Cardiac fibroblast (primary cell): ENCODE results near the gene DUOXA1.

Source experiments
- DNase-seq, 2 donors: peaks; one replicate each; pipeline versions ENCODE4 v3.0.0 to v3.0.0-alpha.2; 2010; ENCODE audit warnings: low read depth in 2 of 2
- H3K4me3 ChIP-seq, 2 donors: replicated peaks in 1 of 2; 1 replicate in 1 of 2; 2 replicates in 1 of 2; pipeline ENCODE4 v1.5.1; 2011; ENCODE audit warnings: low read depth in 2 of 2, low read length in 2 of 2, mild to moderate bottlenecking in 2 of 2, moderate library complexity in 1 of 2
- TF ChIP-seq, protein P1 (sequence below): IDR thresholded peaks from one replicate; pipeline ENCODE4 v1.5.1; 2011; ENCODE audit warnings: low read depth, mild to moderate bottlenecking, low read length, inconsistent platforms

Gene DUOXA1

DNA sequence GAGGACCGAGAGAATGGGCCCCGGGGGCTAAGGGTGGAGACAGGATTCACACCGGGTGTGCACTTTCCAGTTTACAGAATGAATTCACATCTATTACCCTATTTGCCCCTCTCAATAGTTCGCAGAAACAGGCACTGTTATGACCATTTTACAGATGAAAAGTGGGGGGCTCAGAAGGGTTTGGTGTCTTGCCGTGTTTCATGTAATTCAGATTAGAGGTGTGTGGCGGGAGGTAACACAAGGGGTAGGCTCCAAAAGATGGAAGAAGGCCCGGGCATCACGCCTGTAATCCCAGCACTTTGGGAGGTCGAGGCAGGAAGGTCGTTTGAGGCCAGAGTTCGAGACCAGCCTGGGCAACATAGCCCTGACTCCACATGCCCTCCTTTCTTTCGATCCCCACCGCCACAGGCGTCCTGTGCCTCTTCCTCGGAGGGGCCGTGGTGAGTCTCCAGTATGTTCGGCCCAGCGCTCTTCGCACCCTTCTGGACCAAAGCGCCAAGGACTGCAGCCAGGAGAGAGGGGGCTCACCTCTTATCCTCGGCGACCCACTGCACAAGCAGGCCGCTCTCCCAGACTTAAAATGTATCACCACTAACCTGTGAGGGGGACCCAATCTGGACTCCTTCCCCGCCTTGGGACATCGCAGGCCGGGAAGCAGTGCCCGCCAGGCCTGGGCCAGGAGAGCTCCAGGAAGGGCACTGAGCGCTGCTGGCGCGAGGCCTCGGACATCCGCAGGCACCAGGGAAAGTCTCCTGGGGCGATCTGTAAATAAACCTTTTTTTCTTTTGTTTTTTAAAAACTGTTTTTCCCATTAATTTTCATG is 12.2 kb downstream of the DUOXA1 start:
- no peak overlapping the region for H3K4me3 ChIP-seq
- TF ChIP-seq, protein P1, sequence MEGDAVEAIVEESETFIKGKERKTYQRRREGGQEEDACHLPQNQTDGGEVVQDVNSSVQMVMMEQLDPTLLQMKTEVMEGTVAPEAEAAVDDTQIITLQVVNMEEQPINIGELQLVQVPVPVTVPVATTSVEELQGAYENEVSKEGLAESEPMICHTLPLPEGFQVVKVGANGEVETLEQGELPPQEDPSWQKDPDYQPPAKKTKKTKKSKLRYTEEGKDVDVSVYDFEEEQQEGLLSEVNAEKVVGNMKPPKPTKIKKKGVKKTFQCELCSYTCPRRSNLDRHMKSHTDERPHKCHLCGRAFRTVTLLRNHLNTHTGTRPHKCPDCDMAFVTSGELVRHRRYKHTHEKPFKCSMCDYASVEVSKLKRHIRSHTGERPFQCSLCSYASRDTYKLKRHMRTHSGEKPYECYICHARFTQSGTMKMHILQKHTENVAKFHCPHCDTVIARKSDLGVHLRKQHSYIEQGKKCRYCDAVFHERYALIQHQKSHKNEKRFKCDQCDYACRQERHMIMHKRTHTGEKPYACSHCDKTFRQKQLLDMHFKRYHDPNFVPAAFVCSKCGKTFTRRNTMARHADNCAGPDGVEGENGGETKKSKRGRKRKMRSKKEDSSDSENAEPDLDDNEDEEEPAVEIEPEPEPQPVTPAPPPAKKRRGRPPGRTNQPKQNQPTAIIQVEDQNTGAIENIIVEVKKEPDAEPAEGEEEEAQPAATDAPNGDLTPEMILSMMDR, result no peak
- no peak for DNase-seq

DNA sequence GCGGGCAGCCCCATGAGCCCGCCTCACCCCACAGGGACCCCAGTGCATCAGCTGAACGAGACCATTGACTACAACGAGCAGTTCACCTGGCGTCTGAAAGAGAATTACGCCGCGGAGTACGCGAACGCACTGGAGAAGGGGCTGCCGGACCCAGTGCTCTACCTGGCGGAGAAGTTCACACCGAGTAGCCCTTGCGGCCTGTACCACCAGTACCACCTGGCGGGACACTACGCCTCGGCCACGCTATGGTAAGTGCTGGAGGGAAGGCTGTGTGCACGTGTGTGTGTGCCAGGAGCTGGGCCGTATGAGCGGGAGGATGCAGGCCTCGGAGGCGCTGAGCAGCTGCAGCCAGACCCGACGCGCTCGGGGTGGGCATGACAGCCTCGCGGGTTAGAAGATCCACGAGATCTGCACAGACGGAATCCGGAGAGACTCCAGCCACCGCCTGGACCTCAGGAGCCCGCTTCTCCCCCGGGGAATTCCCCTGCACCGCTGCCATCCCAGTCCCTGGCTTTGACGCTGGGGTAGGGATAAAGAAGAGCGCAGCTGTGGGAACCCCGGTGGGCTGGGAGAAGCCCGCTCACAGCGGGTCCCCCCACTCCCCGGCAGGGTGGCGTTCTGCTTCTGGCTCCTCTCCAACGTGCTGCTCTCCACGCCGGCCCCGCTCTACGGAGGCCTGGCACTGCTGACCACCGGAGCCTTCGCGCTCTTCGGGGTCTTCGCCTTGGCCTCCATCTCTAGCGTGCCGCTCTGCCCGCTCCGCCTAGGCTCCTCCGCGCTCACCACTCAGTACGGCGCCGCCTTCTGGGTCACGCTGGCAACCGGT is 13.0 kb downstream of the DUOXA1 start:
- TF ChIP-seq, protein P1, result no peak
- H3K4me3 ChIP-seq, result no peak overlapping the region
- DNase-seq, result no peak

DNA sequence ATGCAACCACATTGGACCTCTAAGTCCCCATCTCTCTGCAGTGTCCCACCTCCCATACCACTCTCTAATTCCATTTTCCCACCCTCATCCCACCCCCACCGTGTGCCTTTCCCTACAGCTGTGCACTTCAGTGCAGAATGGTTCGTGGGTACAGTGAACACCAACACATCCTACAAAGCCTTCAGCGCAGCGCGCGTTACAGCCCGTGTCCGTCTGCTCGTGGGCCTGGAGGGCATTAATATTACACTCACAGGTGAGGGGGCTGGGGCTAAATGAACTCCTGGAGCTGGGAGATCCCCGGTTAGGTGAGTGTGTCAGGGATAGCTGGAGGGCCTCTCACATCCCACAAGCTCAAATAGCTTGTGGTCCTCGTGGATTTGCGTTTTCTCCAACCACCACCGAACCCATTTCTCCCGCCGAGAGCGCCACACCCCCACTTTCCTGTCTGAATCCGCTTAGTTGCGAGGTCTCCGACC is 13.6 kb downstream of the DUOXA1 start:
- TF ChIP-seq, protein P1, result no peak
- H3K4me3 ChIP-seq, result no peak overlapping the region
- no peak for DNase-seq

DNA sequence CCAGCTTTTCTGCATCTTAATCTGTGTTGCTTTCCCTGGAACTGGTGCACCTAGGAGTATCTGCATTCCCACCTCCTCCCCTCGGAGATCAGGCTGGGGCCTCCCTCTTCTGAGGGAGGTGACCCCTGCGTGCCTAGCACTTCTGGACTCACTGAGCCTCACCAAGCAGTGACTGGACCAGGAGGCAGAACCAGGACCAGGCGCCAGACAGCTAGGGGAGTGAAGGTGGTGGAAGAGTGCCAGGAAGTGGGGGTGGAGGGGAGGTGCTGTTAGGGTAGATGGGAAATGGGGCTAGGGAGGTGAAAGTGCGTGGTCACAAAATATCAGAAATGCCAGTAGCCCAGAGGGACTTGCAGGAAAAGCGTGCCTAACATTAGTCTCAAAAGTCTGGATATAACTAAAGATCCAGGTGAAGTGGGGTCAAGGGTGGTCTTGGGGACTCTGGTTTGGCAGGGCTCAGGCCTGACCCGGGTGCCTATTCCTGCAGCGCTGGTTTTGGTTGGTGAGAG is 14.3 kb downstream of the DUOXA1 start:
- no peak for DNase-seq
- H3K4me3 ChIP-seq, result no peak overlapping the region
- TF ChIP-seq, protein P1, result no peak

- H3K4me3 ChIP-seq, result no peak overlapping the region
- no peak for DNase-seq
- TF ChIP-seq, protein P1, result no peak
Measured at GRCh38 chr15:45114751-45115085, 15.0 kb downstream of the DUOXA1 start.

DNA sequence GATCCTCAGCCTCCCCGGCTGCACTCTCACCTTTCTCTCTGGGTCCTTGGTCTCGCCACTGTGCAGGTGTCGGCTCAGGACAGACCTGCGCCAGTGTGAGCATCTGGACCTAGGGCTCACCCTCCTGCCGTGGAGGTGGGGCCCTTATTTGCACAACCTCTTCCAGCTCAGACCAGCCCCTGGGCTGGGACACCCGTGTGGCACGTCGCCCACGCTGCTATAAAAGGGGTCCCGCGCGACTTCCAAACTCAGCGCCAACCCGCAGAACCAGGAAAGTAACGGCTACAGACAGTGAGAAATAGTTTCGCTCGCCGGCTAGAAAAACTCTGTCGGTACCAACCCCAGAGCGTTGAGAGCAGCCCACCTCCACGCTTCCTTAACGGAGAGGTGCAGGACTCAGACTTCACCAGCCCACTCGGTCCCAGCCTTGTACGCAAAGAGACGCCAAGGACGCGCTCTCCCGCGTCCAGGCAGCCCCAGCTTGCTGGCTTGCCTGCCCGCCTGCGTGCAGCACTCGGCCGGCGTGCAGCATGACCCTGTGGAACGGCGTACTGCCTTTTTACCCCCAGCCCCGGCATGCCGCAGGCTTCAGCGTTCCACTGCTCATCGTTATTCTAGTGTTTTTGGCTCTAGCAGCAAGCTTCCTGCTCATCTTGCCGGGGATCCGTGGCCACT is 15.5 kb downstream of the DUOXA1 start, which contains the start of the genes DUOX2 and DUOXA2:
Gene DUOX2, minus strand, starts transcription at position 97 of the 675 bp plus-strand sequence. CDS start 761 bp downstream, outside the sequence.
Gene DUOXA2, plus strand, starts transcription at position 251 of the 675 bp plus-strand sequence. Its CDS starts 280 bp downstream, at position 531.
- H3K4me3 ChIP-seq, result no peak within 1 kb of the TSS
- TF ChIP-seq, protein P1, result no peak
- DNase-seq, result no peak
